ENCODE results near the gene FOXD1.

FOXD1 gene

DNA sequence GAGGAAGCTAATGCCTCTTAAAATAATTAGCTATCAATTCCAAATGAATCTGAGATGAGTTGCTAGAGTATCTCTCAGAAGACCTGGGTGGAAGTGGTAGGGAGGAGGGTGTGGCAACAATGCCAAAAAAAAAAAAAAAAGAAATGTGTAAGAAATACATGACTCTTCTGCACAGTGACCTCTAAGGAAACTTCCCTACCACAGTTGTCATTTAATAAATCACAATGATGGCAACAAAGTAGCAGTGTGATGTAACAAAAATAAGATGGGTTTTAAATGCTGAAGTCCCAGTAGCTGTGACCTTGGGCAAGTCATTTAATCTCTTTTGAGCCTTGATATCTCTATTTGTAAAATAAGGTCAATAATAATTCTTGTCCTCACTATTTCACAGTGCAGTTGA, 7.2 kb downstream of the FOXD1 start:
- no peak for DNase-seq (ENCODE audit: low spot score)
- FAIRE-seq = no peak

DNA sequence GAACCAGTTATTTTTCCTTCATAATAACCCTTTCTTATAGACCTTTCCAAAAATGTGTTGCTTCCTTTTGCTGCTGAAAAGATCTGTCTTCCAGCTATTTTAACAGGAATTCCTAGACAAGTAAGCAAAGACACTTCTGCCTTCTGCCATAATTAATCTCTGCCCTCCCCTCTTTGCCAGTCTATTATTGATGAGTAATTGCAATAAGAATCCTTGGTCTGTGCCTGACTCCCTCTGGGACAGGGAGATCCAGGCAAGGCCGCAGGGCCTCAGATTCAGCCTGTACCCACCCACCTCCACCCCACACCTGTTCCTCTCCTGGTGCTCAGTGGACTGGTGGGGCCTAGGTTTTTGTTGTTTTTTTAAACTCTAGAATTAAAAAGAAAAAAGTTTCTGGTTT, 8.3 kb downstream of the FOXD1 start:
- no peak for FAIRE-seq
- DNase-seq (ENCODE audit: low spot score) = no peak

DNA sequence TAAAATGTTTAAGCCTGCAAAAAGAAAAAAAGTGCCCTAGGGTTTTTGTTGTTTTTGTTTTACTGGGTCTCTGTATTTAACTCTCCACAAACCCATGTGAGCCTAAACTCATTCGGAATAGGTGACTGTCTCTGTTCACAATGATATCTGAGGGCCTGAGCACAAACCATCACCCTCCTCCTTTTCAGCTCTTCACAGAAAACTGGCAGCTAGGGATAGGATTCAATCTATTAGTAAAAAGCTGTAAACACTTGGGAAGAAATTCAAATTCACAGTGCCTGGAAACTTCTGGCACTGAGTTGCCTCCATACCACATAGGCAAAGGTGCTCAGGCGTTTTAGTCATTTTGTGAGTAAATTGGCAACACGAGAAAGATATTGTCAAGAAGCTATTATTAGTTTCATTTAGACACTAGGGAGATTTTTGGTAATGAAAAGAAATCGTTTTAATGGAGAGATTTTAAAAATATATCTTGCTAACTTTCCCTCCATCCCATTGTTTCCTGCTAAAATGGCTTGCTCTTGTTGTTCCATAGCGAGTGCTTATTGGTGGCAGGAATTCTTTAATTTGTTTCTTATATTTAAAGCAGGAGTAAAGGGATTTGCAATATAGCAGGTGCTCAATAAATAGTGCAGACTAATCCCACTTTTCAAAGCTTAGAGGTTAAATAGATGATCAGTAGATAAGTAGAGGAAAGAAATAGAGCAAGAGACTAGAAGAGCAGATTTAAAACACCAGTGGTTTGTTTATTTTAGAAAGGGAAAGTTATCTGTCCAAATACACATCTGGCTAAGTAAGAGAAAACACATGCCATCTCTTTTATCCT, 9.7 kb downstream of the FOXD1 start:
- DNase-seq (ENCODE audit: low spot score) = no peak
- FAIRE-seq = no peak

DNA sequence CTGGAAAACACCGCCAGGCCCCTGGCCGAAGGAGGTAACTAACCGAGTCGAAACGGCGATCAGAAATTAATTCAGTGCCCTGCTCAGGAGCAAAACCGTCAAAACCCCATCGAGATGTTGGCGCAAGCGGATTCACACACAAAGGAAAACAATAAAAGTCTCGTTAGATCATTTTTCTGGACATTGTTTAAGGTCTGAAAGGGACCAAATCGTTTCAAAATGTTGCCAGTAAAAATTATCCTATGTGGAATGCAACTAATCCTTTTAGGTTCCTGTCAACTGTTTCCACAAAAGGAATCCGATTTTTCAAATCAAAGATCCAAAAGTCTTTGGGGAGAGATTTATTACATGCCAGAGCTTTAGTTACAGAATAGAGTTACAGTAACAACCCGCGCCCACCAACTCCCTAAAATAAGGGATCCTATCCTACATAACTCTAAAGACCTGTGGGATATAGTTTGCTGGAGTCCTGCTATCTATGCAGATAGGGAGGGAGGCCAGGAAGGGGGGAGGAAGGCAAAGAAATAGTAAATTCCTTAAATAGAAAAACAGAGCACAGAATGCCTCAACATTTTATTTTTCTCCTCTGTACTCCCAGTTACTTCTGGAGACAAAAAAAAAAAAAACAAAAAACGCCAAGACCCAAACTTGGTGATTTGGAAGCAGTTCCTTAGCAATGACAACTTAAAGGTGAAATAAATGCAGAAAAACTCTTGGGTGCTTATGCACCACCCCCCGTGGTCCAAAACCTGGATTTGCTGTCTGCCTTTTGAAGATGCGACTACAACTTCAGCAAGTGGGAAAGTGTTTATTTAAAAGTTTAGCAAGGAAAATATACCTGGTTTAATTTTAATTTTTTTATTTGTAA, 10.6 kb downstream of the FOXD1 start:
- DNase-seq (ENCODE audit: low spot score) (no peak), FAIRE-seq (no peak)

DNA sequence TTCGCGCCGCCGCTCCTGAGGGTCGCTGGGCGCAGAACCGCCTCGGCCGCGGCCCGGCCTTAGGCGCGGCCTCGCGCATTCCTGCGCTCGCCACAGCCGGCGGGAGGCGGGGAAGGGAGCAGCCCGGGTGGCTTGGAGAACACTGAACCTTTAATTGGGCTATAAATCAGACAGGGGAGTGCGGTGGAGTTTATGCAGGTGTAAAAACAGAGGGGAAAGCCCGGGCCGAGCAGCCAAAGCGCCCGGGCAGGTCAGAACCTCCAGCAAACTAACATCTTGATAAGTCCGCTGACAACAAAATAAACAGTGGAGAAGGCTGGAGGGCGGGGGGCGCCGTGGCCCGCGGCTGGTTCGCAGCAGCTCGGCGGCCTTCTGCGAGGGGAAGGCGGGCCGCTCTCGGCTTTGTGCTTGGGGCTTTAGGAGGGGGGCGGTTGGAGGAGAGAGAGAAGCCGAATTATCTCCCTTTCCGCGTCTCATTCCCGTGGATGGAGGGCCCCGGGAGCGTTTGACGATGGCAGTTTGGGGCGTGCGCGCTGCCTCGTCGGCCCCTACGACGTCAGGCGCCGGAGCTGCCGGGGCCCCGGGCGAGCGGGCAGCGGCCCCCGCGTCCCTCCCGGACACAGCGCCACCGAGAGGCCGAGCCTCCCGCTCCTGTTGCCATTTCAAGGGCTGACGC, 11.3 kb downstream of the FOXD1 start:
- FAIRE-seq (no peak), DNase-seq (ENCODE audit: low spot score) (no peak)

DNA sequence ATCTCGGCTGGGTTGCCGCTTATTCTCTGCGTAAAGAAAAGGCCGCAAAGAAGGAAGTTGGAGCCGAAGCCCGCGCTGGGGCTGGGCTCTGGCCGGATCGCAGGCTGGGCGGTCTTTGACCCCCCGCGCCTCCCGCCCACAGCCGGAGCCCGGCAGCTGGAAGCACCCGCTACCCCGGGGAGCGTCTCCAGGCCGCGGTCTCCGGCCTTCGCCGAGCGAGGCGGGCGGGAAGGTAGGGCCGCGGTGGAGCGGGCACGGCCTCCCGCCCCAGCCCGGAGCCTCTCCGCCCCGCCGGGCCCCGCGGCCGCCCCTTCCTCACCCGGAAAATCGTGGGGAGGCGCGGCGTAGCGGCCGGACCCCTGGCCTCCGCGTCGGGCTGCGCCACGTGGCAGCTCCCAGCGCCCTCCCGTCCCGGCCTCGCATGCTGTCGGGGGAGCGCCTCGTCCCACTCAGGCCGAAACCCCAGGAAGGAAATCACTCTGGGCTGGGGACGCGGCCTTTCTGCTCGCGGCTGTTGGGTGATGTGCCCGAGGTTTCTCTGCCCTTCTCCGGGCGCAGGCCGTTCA, 12.0 kb downstream of the FOXD1 start:
- DNase-seq (ENCODE audit: low spot score) = no peak
- no peak for FAIRE-seq

DNA sequence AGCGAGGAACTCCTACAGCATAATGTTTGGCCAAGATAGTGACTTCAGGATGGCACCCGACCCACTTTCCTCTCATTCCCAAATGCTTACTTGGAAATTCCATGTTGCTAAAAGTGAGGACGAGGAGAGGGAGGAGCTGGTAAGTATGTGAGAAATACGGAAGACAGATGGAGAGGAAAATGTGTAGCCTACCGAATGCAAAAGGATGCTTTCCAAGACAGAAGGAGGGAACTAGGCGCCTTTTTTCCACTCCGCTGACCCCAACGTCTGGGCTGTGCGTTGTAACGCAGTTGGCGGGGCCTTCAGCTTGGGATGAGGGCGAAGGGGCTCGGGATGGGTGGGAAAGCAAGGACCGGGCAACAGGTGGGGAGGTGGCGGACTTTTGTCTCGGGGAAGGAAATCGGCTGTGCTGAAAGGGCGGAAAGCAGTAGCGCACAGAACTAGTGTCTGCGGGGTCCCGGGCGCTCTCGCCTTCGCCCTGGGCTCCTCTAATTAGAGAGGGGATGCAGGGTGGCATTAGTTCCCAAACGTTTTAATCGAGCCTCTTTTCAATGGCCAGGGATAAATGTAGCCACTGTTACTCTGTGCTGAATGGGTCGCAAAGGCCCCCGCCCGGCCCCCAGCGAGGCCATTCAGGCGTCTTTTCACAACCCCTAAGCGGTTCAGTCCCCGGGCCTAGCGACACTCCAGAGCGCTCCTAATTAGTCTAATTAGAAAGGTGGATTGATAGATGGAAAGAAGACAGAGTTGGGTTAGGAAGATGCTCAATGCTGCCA, 12.6 kb downstream of the FOXD1 start:
- FAIRE-seq (no peak), DNase-seq (ENCODE audit: low spot score) (no peak)

DNA sequence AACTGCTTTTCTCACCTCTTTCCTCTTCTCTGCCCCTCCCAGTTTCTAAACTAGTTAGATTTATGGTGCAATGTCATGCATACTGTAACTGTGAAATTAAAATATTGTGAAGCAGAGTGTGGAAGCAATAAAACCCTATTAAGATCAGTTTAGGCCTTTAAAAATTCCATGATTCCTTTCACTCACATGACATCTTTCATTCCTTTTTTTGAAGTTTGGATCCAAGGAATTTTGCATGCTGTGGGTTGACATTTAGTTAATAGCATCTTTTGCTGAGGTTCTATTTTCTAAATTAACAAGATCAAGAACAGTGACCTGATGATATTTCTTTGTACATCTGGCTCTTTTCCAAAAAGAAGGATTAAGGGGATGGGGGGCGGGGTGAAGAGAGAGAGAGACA, 13.7 kb downstream of the FOXD1 start:
- DNase-seq (ENCODE audit: low spot score) = no peak
- no peak for FAIRE-seq

DNA sequence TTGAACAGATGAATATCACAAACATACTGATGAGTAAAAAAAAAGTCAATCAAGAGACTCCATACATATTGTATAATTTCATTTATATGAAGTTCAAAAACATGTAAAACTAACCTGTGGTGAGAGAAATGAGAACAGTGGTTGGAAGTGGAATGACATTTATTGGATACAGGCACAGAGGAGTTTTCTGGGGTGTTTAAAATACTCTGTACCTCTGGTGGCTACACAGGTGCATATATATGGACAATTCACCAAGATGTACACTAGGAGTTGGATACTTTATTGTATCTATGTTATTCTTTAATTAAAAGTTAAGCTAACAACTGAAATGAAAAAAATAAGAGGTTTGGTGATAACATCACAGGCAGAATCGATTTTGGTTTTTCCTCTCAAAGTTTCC, 14.1 kb downstream of the FOXD1 start:
- DNase-seq (ENCODE audit: low spot score) (no peak), FAIRE-seq (no peak)

DNA sequence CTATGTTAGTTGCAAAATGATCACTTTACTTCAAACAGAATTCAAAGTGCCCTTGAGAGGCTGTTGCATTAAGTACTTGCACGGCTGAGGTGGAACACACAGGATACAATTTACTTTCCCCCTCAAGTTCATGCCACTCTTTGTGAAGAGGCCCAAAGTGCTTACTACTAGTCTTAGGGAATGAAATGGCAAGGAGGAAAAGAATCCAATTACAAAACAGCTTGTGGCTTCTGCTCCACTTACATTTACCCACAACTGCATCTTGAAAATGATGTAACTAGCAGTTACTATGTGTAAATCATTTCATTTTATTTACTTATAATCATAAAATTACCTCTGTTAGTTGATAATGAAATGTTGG, 14.6 kb downstream of the FOXD1 start:
- FAIRE-seq (no peak), DNase-seq (ENCODE audit: low spot score) (no peak)

DNA sequence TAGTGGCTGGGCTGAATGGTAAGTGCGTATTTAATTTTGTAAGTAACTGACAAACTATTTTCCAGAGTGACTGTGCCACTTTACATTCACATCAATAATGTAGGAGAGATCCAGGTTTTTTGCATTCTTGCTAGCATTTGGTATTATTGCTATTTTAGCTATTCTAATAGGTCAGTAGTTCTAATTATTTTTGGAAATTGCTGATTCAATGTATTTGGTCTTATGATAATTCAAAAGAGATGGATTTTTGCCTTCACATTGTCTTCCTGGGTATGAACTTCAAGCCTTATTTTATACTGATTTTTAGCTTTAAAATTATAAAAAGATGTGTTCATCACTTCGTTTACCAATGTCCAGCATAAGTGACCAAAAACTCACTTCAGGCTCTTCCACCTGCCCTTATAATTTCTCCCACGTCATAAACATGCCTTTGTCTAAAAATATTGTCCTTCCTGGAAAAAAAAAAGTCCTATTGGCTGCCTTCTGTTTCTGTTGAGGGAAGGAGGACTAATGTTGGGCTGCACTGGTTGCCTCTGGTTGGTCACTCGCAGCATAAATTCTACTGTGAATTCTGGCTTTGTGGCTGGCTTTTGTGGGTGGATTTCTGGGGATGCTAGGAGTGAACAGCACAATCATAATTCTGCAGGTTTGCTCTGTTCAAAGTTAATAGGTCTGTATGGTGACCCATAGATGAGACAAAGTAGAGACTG, 15.2 kb downstream of the FOXD1 start:
- FAIRE-seq = no peak
- no peak for DNase-seq (ENCODE audit: low spot score)

DNA sequence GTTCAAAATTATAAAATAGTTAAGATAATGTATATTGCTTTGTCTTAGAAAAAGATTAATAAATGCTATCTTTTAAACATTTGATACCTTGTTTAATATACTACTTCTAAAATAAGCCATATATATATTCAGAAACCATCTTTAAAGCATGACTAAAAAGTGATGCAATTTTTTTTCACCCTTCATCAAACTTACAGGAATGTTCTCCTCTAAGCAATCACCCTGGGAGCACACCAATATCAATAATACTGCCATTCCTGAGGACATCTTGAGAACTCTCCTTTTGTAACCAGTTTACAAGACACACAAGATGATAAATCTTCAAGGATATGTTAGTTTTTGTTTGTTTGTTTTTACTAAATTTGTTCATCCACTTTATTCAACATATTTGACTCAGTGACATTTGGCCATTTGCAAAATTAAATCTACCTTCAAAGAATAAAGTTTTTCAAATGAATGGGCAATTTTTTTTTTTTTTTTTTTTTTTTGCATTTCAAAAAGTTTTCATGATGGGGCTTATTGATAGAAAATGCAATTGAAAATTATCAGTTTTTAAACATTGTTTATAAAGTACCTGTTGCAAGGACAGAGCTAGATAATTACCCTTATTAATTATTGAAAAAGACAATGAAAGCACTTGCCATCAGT, 17.2 kb downstream of the FOXD1 start:
- FAIRE-seq (no peak), DNase-seq (ENCODE audit: low spot score) (no peak)

DNA sequence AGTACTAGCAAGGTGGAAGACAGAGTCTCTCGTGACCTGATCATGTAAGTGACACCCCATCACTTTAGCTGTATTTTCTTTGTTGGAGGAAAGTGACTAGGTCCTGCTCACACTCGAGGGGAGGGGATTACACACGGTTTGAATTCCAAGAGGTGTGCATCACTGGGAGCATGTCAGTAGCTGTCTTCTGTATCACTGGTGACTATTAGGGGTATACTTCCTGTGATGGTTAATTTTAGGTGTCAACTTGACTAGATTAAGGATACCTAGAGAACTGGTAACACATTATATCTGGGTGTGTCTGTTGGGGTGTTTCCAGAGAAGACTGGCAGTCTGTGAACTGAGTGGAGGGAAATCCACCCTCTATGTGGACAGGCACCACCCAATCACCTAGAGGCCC, 22.5 kb downstream of the FOXD1 start:
- DNase-seq (ENCODE audit: low spot score) = no peak

DNA sequence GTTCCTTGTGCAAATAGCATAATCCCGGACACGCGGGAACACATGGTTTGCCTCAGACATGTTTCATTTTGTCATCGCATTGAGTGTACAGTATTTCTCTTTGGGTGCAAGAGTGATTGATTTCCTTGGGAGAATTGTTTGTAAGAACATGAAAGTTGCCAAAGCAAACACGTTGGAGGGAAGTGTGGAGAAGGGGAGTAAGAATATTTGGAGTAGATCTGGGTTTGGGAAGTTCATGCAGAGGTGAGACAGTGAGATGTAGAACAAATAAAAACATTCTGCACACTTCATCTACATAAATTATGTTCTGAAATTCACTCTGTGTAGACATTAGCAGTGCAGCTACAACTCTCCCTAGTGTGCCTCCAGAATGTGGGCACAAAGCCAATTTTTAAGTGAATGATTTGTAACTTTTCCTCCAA, 24.0 kb downstream of the FOXD1 start:
- no peak for FAIRE-seq
- DNase-seq (ENCODE audit: low spot score) = no peak

More for the DNA sequence above, 22.5 kb downstream of the FOXD1 start:
- FAIRE-seq = no peak

DNA sequence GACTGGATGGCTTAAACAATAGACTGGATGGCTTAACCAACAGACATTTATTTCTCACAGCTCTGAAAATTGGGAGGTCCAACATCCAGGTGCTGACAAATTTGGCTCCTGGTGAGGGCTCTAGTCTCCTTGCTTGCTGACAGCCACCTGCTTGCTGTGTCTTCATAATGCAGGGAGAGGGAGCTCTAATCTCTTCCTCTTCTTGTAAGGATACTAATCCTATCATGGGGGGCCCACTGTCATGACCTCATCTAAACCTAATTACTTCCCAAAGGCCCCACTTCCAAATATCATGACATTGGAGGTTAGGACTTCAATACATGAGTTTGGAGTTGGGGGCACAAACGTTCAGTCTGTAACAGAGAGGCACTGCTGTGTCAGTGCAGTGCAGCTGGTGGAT, 26.4 kb downstream of the FOXD1 start:
- DNase-seq (ENCODE audit: low spot score) (no peak), FAIRE-seq (no peak)

DNA sequence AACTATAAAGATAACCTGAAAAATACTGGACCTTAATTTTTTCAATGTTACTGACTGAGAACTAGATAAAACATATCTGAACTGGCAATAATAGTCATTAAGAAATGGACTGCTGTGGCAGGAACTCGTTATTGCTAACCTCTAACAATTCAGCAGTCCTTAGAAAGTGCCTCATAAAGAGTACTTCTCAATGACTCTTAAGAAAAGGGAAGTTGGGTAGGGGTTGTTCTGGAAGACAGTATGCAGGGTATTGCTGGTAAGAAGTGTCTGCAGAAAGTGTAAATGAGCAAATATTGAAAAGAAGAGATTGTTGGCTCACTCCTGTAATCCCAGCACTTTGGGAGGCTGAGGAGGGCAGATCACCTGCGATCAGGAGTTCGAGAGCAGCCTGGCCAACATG, 27.9 kb downstream of the FOXD1 start:
- FAIRE-seq (no peak), DNase-seq (ENCODE audit: low spot score) (no peak)

DNA sequence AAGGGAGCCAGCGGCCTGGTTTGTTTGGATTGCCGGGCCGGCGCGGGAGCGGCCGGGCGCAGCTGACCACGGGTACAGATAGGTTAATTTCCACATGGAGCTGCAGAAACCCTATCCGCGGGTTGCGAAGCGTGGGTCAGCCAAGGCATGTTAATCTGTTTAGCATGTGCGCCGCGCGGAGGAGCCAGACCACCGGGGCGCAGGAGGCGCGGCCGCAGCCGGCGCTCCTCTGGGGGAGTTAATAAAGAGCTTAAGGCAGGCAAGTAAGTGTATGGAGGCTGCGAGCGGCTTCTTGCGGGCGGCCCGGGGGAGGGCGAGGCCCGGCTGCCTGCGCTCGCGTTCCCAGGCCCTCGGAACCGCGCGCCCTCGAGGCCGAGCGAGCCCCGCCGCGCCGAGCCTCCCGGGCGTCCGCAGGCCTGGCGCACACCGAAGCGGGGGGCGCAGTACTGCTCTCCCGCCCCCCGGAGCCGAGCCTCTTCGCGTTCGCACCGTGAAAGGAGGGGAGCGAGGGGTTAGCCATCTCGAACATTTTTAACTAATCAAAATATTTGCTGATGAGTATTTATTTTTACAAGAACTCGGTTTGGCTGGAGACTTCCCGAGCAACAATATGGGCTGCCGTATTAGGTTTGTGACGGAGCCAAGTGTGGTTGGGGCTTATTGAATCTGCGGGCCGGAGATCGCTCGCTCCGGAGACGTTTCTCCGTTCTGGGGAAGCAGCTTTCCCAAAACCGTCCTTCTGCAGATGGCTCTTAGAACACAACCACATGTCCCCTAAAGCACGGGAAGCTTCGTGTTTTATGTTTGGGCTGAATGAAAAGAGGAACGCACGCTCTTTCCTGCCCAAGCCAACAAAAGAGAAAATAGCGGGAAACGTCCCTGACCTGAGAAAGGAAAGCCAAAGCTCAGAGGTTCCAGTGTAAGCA, 28.8 kb downstream of the FOXD1 start:
- DNase-seq (ENCODE audit: low spot score) (no peak), FAIRE-seq (no peak)

DNA sequence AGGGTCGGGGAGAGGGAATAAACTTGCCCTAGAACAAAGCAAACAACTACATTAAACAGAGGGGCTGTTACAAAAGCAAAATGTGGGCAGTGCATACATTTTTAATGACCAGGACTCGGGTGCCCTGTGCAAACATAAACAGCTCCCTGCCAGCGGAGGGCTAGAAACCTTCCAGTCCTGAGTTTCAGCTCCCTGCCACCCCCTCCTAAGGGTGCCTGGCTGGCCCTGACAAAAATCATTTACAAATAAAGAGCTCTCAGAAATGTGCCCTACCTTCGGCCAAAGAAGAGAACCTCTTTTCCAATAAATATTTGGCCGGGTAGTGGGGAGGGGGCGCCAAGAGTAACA, 29.5 kb downstream of the FOXD1 start:
- FAIRE-seq (no peak), DNase-seq (ENCODE audit: low spot score) (no peak)

DNA sequence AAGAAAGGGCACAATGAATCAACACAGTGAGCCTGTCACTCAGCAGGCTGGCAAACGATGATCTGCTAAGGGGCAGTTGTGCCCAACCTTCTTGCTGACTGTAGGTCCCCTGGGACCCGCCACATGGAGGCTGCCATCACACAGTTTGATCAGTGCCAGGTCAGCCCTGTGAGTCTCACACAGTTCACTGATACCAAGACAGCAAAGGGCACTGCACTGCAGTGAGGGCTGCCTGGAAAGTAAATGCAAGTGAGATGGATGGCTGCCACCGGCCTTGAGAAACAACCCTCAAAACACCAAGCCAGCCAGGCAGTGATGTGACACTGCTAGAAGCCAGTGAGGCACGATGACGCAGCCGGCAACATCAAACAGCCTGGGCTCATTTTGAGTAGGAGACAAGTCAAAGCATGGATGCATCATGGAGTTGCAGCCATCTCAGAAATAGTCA, 30.3 kb downstream of the FOXD1 start:
- DNase-seq (ENCODE audit: low spot score) = no peak
- FAIRE-seq = no peak
